K562 treated with DMSO at 1 percent for 4 hours (cell line): ENCODE results near the gene SRP9. TPM values are rescaled to one million over a fixed set of nuclear protein-coding genes. Genes with fewer than 3 reads are reported as not detected.

Experiments
- total RNA-seq: library from RNA; unstranded; fragments of 300-600 nt; gene quantifications from 2 replicates; pipeline ENCODE4 v1.2.3, GENCODE V29; 2022; ENCODE audit not compliant: insufficient read depth

Gene SRP9
- total RNA-seq: 255 and 285 TPM in 2 replicates

GRCh38 chr1:225777583-225778336, at the start of gene SRP9:
Gene SRP9, plus strand, starts transcription at chr1:225777826. Its CDS starts 115 bp downstream, at chr1:225777941.

GRCh38 chr1:225809842-225810578, 32.4 kb downstream of the SRP9 start, which contains the start of gene EPHX1:
Gene EPHX1, plus strand, starts transcription at chr1:225810124. Its CDS starts 18,606 bp downstream, at chr1:225828730.

Other genes with a start within 250 kb of the SRP9 start
- gene ENAH, start 124.7 kb upstream of the SRP9 start, total RNA-seq: not detected in 2 replicates
- 32.0 and 32.8 TPM in 2 replicates for gene EPHX1, start 32.3 kb downstream of the SRP9 start, total RNA-seq
- gene TMEM63A, start 104.6 kb downstream of the SRP9 start, total RNA-seq: 28.8 and 35.5 TPM in 2 replicates
- gene LEFTY1, start 111.3 kb downstream of the SRP9 start, total RNA-seq: not detected in 2 replicates
- gene PYCR2, start 146.4 kb downstream of the SRP9 start, total RNA-seq: 197 and 201 TPM in 2 replicates
- gene LEFTY2, start 163.4 kb downstream of the SRP9 start, total RNA-seq: not detected in 2 replicates
- 14.4 and 14.5 TPM in 2 replicates for gene SDE2, start 221.5 kb downstream of the SRP9 start, total RNA-seq